Sigmoid colon (tissue), 7 donors: ENCODE data around the gene RAET1G. TPM values are rescaled to one million over a fixed set of nuclear protein-coding genes. Genes with fewer than 3 reads are reported as not detected.
"Not testable (repeated sequence)": the region's sequence is repeated elsewhere in the genome, so short reads cannot be mapped to it uniquely, and the experiment has no call there.

Source experiments
- DNase-seq: peaks from one replicate; pipeline ENCODE4 v3.0.0-alpha.2; 2019
- H3K27ac ChIP-seq, 4 donors: fragments of 200-600 bp; sonication (generic); one replicate each; pipeline ENCODE4 v1.5.1; 2016 to 2019; ENCODE audit warnings: mild to moderate bottlenecking in 1 of 4
- H3K27me3 ChIP-seq, 3 donors: fragments of 200-600 bp; sonication (generic); one replicate each; pipeline ENCODE4 v1.5.1; 2019; ENCODE audit warnings: mild to moderate bottlenecking in 1 of 3
- H3K36me3 ChIP-seq, 4 donors: fragments of 200-600 bp; sonication (generic); one replicate each; pipeline ENCODE4 v1.5.1; 2016 to 2019
- H3K4me1 ChIP-seq, 4 donors: fragments of 200-600 bp; sonication (generic); one replicate each; pipeline ENCODE4 v1.5.1; 2017 to 2019
- H3K4me3 ChIP-seq, 4 donors: fragments of 200-600 bp; sonication (generic); one replicate each; pipeline ENCODE4 v1.5.1; 2017 to 2019; ENCODE audit warnings: mild to moderate bottlenecking in 2 of 4, moderate library complexity in 1 of 4
- H3K9me3 ChIP-seq, 4 donors: fragments of 200-600 bp in 3 of 4; sonication (generic) in 3 of 4; one replicate each; pipeline versions ENCODE4 v1.5.1 to v1.6.1; 2013 to 2019
- CTCF ChIP-seq, 4 experiments: fragments of 450-650 bp in 3 of 4; fragments of 200-600 bp in 1 of 4; IDR thresholded peaks; one replicate each; pipeline ENCODE4 v1.5.1; 2016 to 2019; ENCODE audit warnings: antibody characterized with exemption in 4 of 4, mild to moderate bottlenecking in 3 of 4, moderate library complexity in 2 of 4
- EP300 ChIP-seq, 4 donors: sonication (generic); formaldehyde crosslinking; IDR thresholded peaks; one replicate each; pipeline ENCODE4 v1.6.1; 2017; ENCODE audit warnings: antibody characterized with exemption in 4 of 4
- POLR2A ChIP-seq, 2 donors: fragments of 450-650 bp; IDR thresholded peaks; one replicate each; pipeline ENCODE4 v1.6.1; 2016; ENCODE audit warnings: antibody characterized with exemption in 2 of 2, mild to moderate bottlenecking in 2 of 2, moderate library complexity in 2 of 2
- POLR2AphosphoS5 ChIP-seq, 4 donors: sonication (generic); formaldehyde crosslinking; IDR thresholded peaks; one replicate each; pipeline ENCODE4 v1.6.1; 2017; ENCODE audit warnings: antibody characterized with exemption in 4 of 4
- WGBS, 2 donors: extraction: QIAGEN DNeasy Blood & Tissue Kit; methylation state at CpG; one replicate each; pipeline ENCODE4 v1.1.7; 2013; 5-methylcytosine and 5-hydroxymethylcytosine counted together
- intact Hi-C: fragments of 100-400 bp; cut with DNase I; formaldehyde crosslinking; loops from one replicate; pipeline ENCODE4 v1.15.1; 2023
- polyA plus RNA-seq, 3 donors: library from polyadenylated mRNA; stranded (reverse); fragments of 200-250 nt; gene quantifications; one replicate each; pipeline ENCODE4 v1.2.3, GENCODE V29; 2013
- total RNA-seq, 4 donors: library from RNA; depleted of rRNA; stranded (reverse); fragments of >200 nt; gene quantifications; one replicate each; pipeline ENCODE4 v1.1.0, GENCODE V29; 2016
- donor health status: healthy with polysubstance abuse.
- donor health status: Bipolar disorder and iron deficiency.
- donor health status: healthy.

RAET1G gene
- total and polyA plus RNA-seq, 7 donors, result 0.23 TPM; not detected in 6

GRCh38 chr6:149948011-149948410, 25.1 kb upstream of the RAET1G start:
- no peaks in the 10 kb centered on the region for H3K9me3 ChIP-seq
- WGBS, 2 donors, result 63% methylated on average over 1 of the region's 1 CpG
- intact Hi-C loops, result no loop called here
- H3K4me3 ChIP-seq, result no peak overlapping the region
- no peak for DNase-seq
- TF ChIP-seq EP300 (IDR thresholded peaks at IDR 0.05) (no peak), CTCF (IDR thresholded peaks at IDR 0.05) (no peak), POLR2A (IDR thresholded peaks at IDR 0.05) (no peak), POLR2AphosphoS5 (IDR thresholded peaks at IDR 0.05) (no peak)
- peaks cover 10 to 62% (median 23%) of the 10 kb centered on the region in 3 donors for H3K27me3 ChIP-seq
- no peak overlapping the region for H3K27ac ChIP-seq
- no peaks in the 10 kb centered on the region for H3K36me3 ChIP-seq
- no peaks in the 10 kb centered on the region for H3K4me1 ChIP-seq

- H3K4me1 ChIP-seq, H3K4me3 ChIP-seq, H3K9me3 ChIP-seq, DNase-seq, H3K36me3 ChIP-seq, H3K27ac ChIP-seq, intact Hi-C loops: not testable (repeated sequence)
- H3K27me3 ChIP-seq, result peaks cover 6 to 62% (median 19%) of the 10 kb centered on the region in 3 donors
- WGBS, 2 donors, result no CpG with 5 or more reads among the region's 1 CpG
These were observed 24.6 kb upstream of the RAET1G start for GRCh38 chr6:149947533-149947932.

- H3K36me3 ChIP-seq, intact Hi-C loops, H3K27ac ChIP-seq, H3K4me3 ChIP-seq, H3K9me3 ChIP-seq, H3K4me1 ChIP-seq: not testable (repeated sequence)
- DNase-seq, result peak; percentile 42
- 55 to 63% methylated on average over 7 of the region's 7 CpGs for WGBS, 2 donors
- H3K27me3 ChIP-seq, result peaks cover 0 to 62% (median 19%) of the 10 kb centered on the region in 3 donors
These were observed 23.7 kb upstream of the RAET1G start for GRCh38 chr6:149946631-149947030.

GRCh38 chr6:149945276-149945675, 22.4 kb upstream of the RAET1G start:
- WGBS, 2 donors, result 79 to 85% methylated on average over 5 of the region's 6 CpGs
- not testable (repeated sequence) for H3K27ac ChIP-seq
- H3K27me3 ChIP-seq, result peaks cover 10 to 62% (median 24%) of the 10 kb centered on the region in 3 donors

GRCh38 chr6:149943321-149943720, 20.4 kb upstream of the RAET1G start:
- H3K4me3 ChIP-seq, result not testable (repeated sequence)
- WGBS, 2 donors, result 80 to 81% methylated on average over 5 of the region's 5 CpGs
- H3K27me3 ChIP-seq, result peaks cover 27 to 63% (median 44%) of the 10 kb centered on the region in 3 donors

More at GRCh38 chr6:149945276-149945675, 22.4 kb upstream of the RAET1G start:
- intact Hi-C loops, H3K9me3 ChIP-seq, DNase-seq, H3K4me3 ChIP-seq, H3K36me3 ChIP-seq: not testable (repeated sequence)
- H3K4me1 ChIP-seq, result peaks cover 0 to 20% (median 14%) of the 10 kb centered on the region in 4 donors

GRCh38 chr6:149942461-149942829, 19.5 kb upstream of the RAET1G start:
- TF ChIP-seq CTCF (IDR thresholded peaks at IDR 0.05) (no peak), EP300 (IDR thresholded peaks at IDR 0.05) (no peak), POLR2A (IDR thresholded peaks at IDR 0.05) (no peak), POLR2AphosphoS5 (IDR thresholded peaks at IDR 0.05) (no peak)
- H3K36me3 ChIP-seq, result no peaks in the 10 kb centered on the region
- H3K27me3 ChIP-seq, result peaks cover 32 to 65% (median 50%) of the 10 kb centered on the region in 3 donors
- whole genome bisulfite sequencing, 2 donors, result 12 to 21% methylated on average over 13 of the region's 13 CpGs
- peak overlapping the region in 3 of 4 donors; percentile 32 to 50 (median 46) for H3K4me3 ChIP-seq
- intact Hi-C loops, result no loop called here
- no peaks in the 10 kb centered on the region for H3K9me3 ChIP-seq
- H3K4me1 ChIP-seq, result peaks cover 0 to 34% (median 26%) of the 10 kb centered on the region in 4 donors
- H3K27ac ChIP-seq, result no peak overlapping the region
- DNase-seq, result no peak

More at GRCh38 chr6:149943321-149943720, 20.4 kb upstream of the RAET1G start:
- H3K27ac ChIP-seq, H3K36me3 ChIP-seq, H3K9me3 ChIP-seq, intact Hi-C loops, DNase-seq: not testable (repeated sequence)
- H3K4me1 ChIP-seq, result peaks cover 0 to 31% (median 23%) of the 10 kb centered on the region in 4 donors
